Smooth muscle cell (in vitro differentiated cells): ENCODE data around the gene TXNRD2. TPM values are rescaled to one million over a fixed set of nuclear protein-coding genes. Genes with fewer than 3 reads are reported as not detected.

Experiments
- DNase-seq: peaks from one replicate; lab custom pipeline; 2025; ENCODE audit not compliant: unreplicated experiment; lab: John Stamatoyannopoulos, UW
- H2AFZ ChIP-seq: fragments of 200-600 bp; sonication (generic); 2 replicates; pipeline ENCODE4 v1.6.0; 2016; ENCODE audit warnings: antibody characterized with exemption, low read depth, mild to moderate bottlenecking
- H3F3A ChIP-seq: fragments of 200-600 bp; sonication (generic); 2 replicates; pipeline ENCODE4 v1.6.0; 2017; ENCODE audit warnings: antibody characterized with exemption, low read depth
- H3K27ac ChIP-seq: fragments of 200-600 bp; sonication (generic); 2 replicates; pipeline ENCODE4 v1.5.1; 2016; ENCODE audit warnings: low read depth, mild to moderate bottlenecking
- H3K27me3 ChIP-seq: fragments of 200-600 bp; sonication (generic); 2 replicates; pipeline ENCODE4 v1.6.1; 2016; ENCODE audit warnings: low read depth, mild to moderate bottlenecking
- H3K36me3 ChIP-seq: fragments of 200-600 bp; sonication (generic); 2 replicates; pipeline ENCODE4 v1.5.1; 2016; ENCODE audit warnings: low read depth
- H3K4me1 ChIP-seq: fragments of 200-600 bp; sonication (generic); 2 replicates; pipeline ENCODE4 v1.5.1; 2016; ENCODE audit warnings: low read depth
- H3K4me2 ChIP-seq: fragments of 200-600 bp; sonication (generic); 2 replicates; pipeline ENCODE4 v1.6.0; 2016; ENCODE audit warnings: mild to moderate bottlenecking
- H3K4me3 ChIP-seq: fragments of 200-600 bp; sonication (generic); 2 replicates; pipeline ENCODE4 v1.5.1; 2016; ENCODE audit warnings: mild to moderate bottlenecking
- H3K79me2 ChIP-seq: fragments of 200-600 bp; sonication (generic); 2 replicates; pipeline ENCODE4 v1.6.0; 2016; ENCODE audit warnings: low read depth, mild to moderate bottlenecking
- H3K9ac ChIP-seq: fragments of 200-600 bp; sonication (generic); 2 replicates; pipeline ENCODE4 v1.6.0; 2016; ENCODE audit warnings: low read depth
- H3K9me3 ChIP-seq: fragments of 200-600 bp; sonication (generic); replicated peaks from 2 replicates; pipeline ENCODE4 v1.5.1; 2016; ENCODE audit warnings: low read depth
- H4K20me1 ChIP-seq: fragments of 200-600 bp; sonication (generic); 2 replicates; pipeline ENCODE4 v1.6.0; 2016; ENCODE audit warnings: low read depth
- CTCF ChIP-seq: fragments of 200-600 bp; sonication (generic); IDR thresholded peaks from 2 replicates; pipeline ENCODE4 v1.5.1; 2017; ENCODE audit warnings: borderline replicate concordance, mild to moderate bottlenecking, antibody characterized with exemption; ENCODE audit not compliant: insufficient read depth, poor library complexity, severe bottlenecking
- WGBS: methylation state at CpG from one replicate; pipeline ENCODE4 v1.1.7; 2016; ENCODE audit warnings: low lambda C conversion rate; 5-methylcytosine and 5-hydroxymethylcytosine counted together
- polyA plus RNA-seq: library from polyadenylated mRNA; unstranded; fragments of >200 nt; fragmentation: Nextera tagmentation; extraction: Ambion mirVana; gene quantifications from 2 replicates; pipeline ENCODE4 v1.2.1, GENCODE V29; 2016
- total RNA-seq: library from RNA; depleted of rRNA; stranded (reverse); fragments of >200 nt; gene quantifications from 2 replicates; pipeline ENCODE4 v1.2.3, GENCODE V29; 2014

TXNRD2 gene
- total and polyA plus RNA-seq, 2 experiments from 2014 or later, result 3.2 TPM; not detected in 1

GRCh38 chr22:19873960-19874306 is 67.7 kb downstream of the TXNRD2 start:
- Histone ChIP-seq H3K27me3 (no peaks in the 10 kb centered on the region), H3K4me2 (no peak overlapping the region), H3K36me3 (no peaks in the 10 kb centered on the region), H3F3A (no peaks in the 10 kb centered on the region), H2AFZ (no peak overlapping the region), H4K20me1 (no peaks in the 10 kb centered on the region), H3K79me2 (no peaks in the 10 kb centered on the region), H3K9ac (no peak overlapping the region), H3K9me3 (no peaks in the 10 kb centered on the region), H3K4me3 (no peak overlapping the region), H3K4me1 (no peaks in the 10 kb centered on the region), H3K27ac (no peak overlapping the region)
- 91% methylated on average over 7 of the region's 7 CpGs for WGBS
- no peak for DNase-seq
- no peak for TF ChIP-seq CTCF

DNA sequence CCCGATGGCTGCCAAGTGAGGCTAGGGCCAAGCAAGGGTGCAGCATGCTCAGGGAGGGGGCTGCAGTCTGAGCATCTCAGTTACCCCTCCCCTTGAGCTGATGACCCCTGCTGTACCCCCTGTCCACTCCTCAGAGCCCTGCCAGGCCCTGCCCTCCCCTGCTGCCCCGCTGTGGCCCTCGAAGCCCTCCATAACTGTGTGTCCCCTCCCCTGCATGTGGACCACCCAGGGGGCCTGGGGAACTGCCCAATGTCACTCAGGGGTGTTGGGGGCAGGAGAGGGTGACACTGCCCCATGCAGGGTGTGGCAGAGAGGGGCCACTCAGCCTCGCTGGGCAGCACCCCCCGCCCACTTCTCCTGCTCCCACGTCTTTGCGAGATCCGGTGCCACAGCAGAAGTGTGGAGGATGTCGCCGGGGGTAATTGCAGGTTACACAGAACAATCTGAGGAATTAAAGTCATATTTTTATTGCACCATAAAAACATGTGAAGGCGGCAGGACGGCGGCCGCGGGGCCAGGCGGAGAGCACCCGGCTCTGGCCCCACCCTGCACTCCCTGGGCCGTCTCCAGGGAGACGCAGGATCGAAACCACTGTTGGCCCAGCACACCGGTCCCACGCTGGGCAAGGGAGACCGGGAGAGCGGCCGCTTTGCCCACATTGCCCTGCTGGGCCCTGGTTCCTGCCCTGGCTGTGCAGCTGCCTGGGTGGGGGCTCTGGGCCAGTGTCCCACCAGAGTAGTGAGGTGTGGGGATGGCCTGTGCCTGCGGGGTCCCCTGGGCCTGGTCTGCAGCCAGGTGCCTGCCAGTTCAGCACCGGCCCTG is 68.3 kb downstream of the TXNRD2 start:
- no peaks in the 10 kb centered on the region for H3K79me2 ChIP-seq
- H3F3A ChIP-seq, result no peaks in the 10 kb centered on the region
- H2AFZ ChIP-seq, result no peak overlapping the region
- no peaks in the 10 kb centered on the region for H3K9me3 ChIP-seq
- no peak overlapping the region for H3K27ac ChIP-seq
- 91% methylated on average over 25 of the region's 27 CpGs for whole genome bisulfite sequencing
- H3K27me3 ChIP-seq, result no peaks in the 10 kb centered on the region
- no peaks in the 10 kb centered on the region for H3K4me1 ChIP-seq
- H3K4me2 ChIP-seq, result no peak overlapping the region
- no peak for TF ChIP-seq CTCF
- no peaks in the 10 kb centered on the region for H4K20me1 ChIP-seq
- no peak overlapping the region for H3K9ac ChIP-seq
- no peak for DNase-seq
- no peaks in the 10 kb centered on the region for H3K36me3 ChIP-seq
- no peak overlapping the region for H3K4me3 ChIP-seq

GRCh38 chr22:19872779-19873137 is 68.9 kb downstream of the TXNRD2 start:
- Histone ChIP-seq H3K27ac (no peak overlapping the region), H4K20me1 (no peaks in the 10 kb centered on the region), H3K4me2 (no peak overlapping the region), H3K27me3 (no peaks in the 10 kb centered on the region), H3K36me3 (no peaks in the 10 kb centered on the region), H3K4me3 (no peak overlapping the region), H3K9ac (no peak overlapping the region), H3K9me3 (no peaks in the 10 kb centered on the region), H2AFZ (no peak overlapping the region), H3K4me1 (no peaks in the 10 kb centered on the region), H3K79me2 (no peaks in the 10 kb centered on the region), H3F3A (no peaks in the 10 kb centered on the region)
- no peak for DNase-seq
- WGBS, result 90% methylated on average over 7 of the region's 7 CpGs
- no peak for TF ChIP-seq CTCF
